BJ (cell line): ENCODE results near the gene ADGRG2. TPM values are rescaled to one million over a fixed set of nuclear protein-coding genes. Genes with fewer than 3 reads are reported as not detected.

Experiments
- CTCF ChIA-PET: fragments of 350-600 bp; formaldehyde crosslinking; extraction: SDS; loops from one replicate; lab custom pipeline; 2021; ENCODE audit warnings: antibody characterized with exemption, inconsistent platforms; lab: Yijun Ruan, JAX
- POLR2A ChIA-PET: fragments of 300-600 bp; sonication (Branson Sonifier 250); formaldehyde crosslinking; extraction: SDS; loops from one replicate; lab custom pipeline; 2021; ENCODE audit warnings: antibody characterized with exemption; lab: Charles Lee
- DNase-seq: peaks from one replicate; pipeline ENCODE4 v3.0.0-alpha.2; 2011; ENCODE audit warnings: low read depth
- H3K27me3 ChIP-seq: 2 replicates; pipeline ENCODE4 v1.6.0; 2011; ENCODE audit warnings: low read length; ENCODE audit not compliant: control insufficient read depth, insufficient read depth
- H3K36me3 ChIP-seq: 2 replicates; pipeline ENCODE4 v1.5.1; 2011; ENCODE audit warnings: low read length; ENCODE audit not compliant: control insufficient read depth, insufficient read depth
- H3K4me3 ChIP-seq: 2 replicates; pipeline ENCODE4 v1.5.1; 2011; ENCODE audit warnings: low read depth, mild to moderate bottlenecking, control low read depth, low read length
- CTCF ChIP-seq: IDR thresholded peaks from 2 replicates; pipeline ENCODE4 v1.5.1; 2011; ENCODE audit warnings: low read depth, mild to moderate bottlenecking, control low read depth, inconsistent platforms, low read length, moderate library complexity; ENCODE audit not compliant: insufficient read depth
- polyA plus RNA-seq: library from polyadenylated mRNA; depleted of rRNA; stranded (reverse); fragments of >200 nt; gene quantifications from 2 replicates; pipeline ENCODE4 v1.2.3, GENCODE V29; 2011

ADGRG2 gene
- polyA plus RNA-seq, 1 experiment: 0.05 TPM

- Histone ChIP-seq H3K27me3 (no peaks in the 10 kb centered on the region), H3K4me3 (no peak overlapping the region), H3K36me3 (peaks cover 3% of the 10 kb centered on the region)
- no peak for DNase-seq
- ChIA-PET POLR2A (no interaction called here), CTCF (interaction anchor here (1.0 kb wide), 1 partner anchor 13 kb away, joined by 3 read pairs; no protein-coding TSS in a partner anchor)
- no peak for TF ChIP-seq CTCF
Observed at GRCh38 chrX:18949291-18949943, 172.9 kb downstream of the ADGRG2 start.

- H3K4me3 ChIP-seq: no peak overlapping the region
- POLR2A ChIA-PET: no interaction called here
- H3K27me3 ChIP-seq: no peaks in the 10 kb centered on the region
- CTCF ChIA-PET: no interaction called here
- peaks cover 3% of the 10 kb centered on the region for H3K36me3 ChIP-seq
- DNase-seq: no peak
- TF ChIP-seq CTCF: no peak
Observed at GRCh38 chrX:18946611-18947010, 175.7 kb downstream of the ADGRG2 start.

- Histone ChIP-seq H3K36me3 (peaks cover 3% of the 10 kb centered on the region), H3K4me3 (no peak overlapping the region), H3K27me3 (no peaks in the 10 kb centered on the region)
- TF ChIP-seq CTCF: no peak
- DNase-seq: no peak
- ChIA-PET CTCF (no interaction called here), POLR2A (no interaction called here)
Observed at GRCh38 chrX:18946157-18946556, 176.1 kb downstream of the ADGRG2 start.

- Histone ChIP-seq H3K36me3 (peaks cover 4% of the 10 kb centered on the region), H3K27me3 (no peaks in the 10 kb centered on the region), H3K4me3 (no peak overlapping the region)
- TF ChIP-seq CTCF: no peak
- ChIA-PET POLR2A (no interaction called here), CTCF (no interaction called here)
- DNase-seq: no peak
Observed at GRCh38 chrX:18945483-18945882, 176.8 kb downstream of the ADGRG2 start.

- Histone ChIP-seq H3K36me3 (peaks cover 2% of the 10 kb centered on the region), H3K4me3 (no peak overlapping the region), H3K27me3 (no peaks in the 10 kb centered on the region)
- ChIA-PET POLR2A (no interaction called here), CTCF (no interaction called here)
- no peak for DNase-seq
- TF ChIP-seq CTCF: no peak
Observed at GRCh38 chrX:18944482-18944881, 177.8 kb downstream of the ADGRG2 start.
